Left ventricle myocardium inferior (tissue), 1 donor: ENCODE results near the gene GPR107. TPM values are rescaled to one million over a fixed set of nuclear protein-coding genes. Genes with fewer than 3 reads are reported as not detected.

ENCODE experiments used
- DNase-seq: peaks from one replicate; pipeline ENCODE4 v3.0.0-alpha.2; 2020
- H3K27ac ChIP-seq: fragments of 200-600 bp; replicated peaks from 2 replicates; pipeline ENCODE4 v1.8.0; 2021
- H3K27me3 ChIP-seq: fragments of 200-600 bp; 2 replicates; pipeline ENCODE4 v1.8.0; 2021; ENCODE audit warnings: low read depth
- H3K36me3 ChIP-seq: fragments of 200-600 bp; 2 replicates; pipeline ENCODE4 v1.8.0; 2021
- H3K4me1 ChIP-seq: fragments of 200-600 bp; 2 replicates; pipeline ENCODE4 v1.8.0; 2021
- H3K4me3 ChIP-seq: fragments of 200-600 bp; 2 replicates; pipeline ENCODE4 v1.8.0; 2021; ENCODE audit warnings: mild to moderate bottlenecking, moderate library complexity
- H3K9me3 ChIP-seq: fragments of 200-600 bp; replicated peaks from 2 replicates; pipeline ENCODE4 v1.8.0; 2021
- CTCF ChIP-seq: fragments of 200-600 bp; IDR thresholded peaks from 2 replicates; pipeline ENCODE4 v1.8.0; 2021; ENCODE audit warnings: antibody characterized with exemption, mild to moderate bottlenecking, borderline replicate concordance
- intact Hi-C: fragments of 100-400 bp; cut with micrococcal nuclease; formaldehyde crosslinking; loops from one replicate; pipeline ENCODE4 v1.11.0; 2022
- total RNA-seq: library from RNA; stranded (reverse); fragmentation: NEBNext Ultra II Directional; extraction: Animal tissue kit (Norgen Biotek cat#: 25700); gene quantifications from one replicate; pipeline ENCODE4 v1.2.1, GENCODE V29; 2021
- donor health status: DM: no; HTN: yes; CAD: no; lungs with severe emphysema.

The GPR107 gene
- total RNA-seq, 1 donor from 2014 or later: 23.3 TPM

DNA sequence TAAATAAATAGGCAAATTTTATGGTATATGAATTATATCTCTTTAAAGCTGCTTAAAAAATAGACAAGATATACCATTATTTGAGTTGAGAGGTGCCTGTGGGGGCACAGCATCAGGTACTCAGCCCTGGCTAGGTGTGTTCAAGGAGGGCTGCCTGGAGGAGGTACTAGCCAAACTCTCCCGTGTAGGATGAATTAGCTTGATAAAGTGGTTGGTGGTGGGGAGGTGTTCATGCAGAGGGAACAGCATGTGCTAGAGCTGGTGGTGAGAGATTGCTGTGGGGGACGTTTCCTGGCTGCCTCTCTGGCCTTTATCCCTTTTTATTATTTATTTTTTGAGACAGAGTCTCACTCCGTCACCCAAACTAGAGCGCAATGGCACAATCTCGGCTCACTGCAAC lies 95.3 kb downstream of the GPR107 start:
- DNase-seq: no peak
- intact Hi-C loops: no loop called here
- Histone ChIP-seq H3K27ac (no peak overlapping the region), H3K4me1 (peaks cover 14% of the 10 kb centered on the region), H3K36me3 (no peaks in the 10 kb centered on the region), H3K4me3 (no peak overlapping the region), H3K27me3 (peaks cover 31% of the 10 kb centered on the region), H3K9me3 (no peaks in the 10 kb centered on the region)
- no peak for TF ChIP-seq CTCF

DNA sequence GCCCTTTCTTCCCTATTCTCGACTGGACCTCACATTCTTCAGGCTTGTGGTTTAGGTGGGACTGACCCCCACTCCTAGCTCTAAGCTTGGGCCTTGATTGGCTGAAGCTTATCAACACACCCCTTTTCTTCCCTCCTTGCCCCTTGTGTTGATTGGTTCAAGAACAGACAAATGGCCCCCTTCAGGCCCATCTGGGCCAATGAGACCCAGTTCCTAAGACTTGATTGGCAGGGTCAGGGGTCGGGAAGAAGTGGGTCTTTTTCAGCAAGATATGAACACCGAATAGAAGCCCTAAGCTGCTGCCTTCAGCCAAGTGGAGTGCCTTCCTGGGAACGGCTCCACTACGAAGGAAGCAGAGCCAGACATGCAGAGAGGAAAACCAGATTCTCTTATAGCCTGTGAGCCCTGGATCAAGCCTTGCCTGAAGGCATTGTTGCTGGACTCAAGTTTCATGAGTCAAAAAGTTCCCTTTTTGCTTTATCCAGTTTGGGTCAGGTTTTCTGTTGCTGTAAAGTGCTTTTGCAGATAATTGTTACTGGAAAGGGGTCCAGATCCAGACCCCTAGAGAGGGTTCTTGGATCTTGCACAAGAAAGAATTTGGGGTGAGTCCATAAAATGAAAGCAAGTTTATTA lies 96.1 kb downstream of the GPR107 start:
- H3K27ac ChIP-seq: no peak overlapping the region
- intact Hi-C loops: no loop called here
- H3K36me3 ChIP-seq: no peaks in the 10 kb centered on the region
- no peak for DNase-seq
- no peak for TF ChIP-seq CTCF
- peaks cover 33% of the 10 kb centered on the region for H3K27me3 ChIP-seq
- no peak overlapping the region for H3K4me3 ChIP-seq
- peaks cover 7% of the 10 kb centered on the region for H3K4me1 ChIP-seq
- no peaks in the 10 kb centered on the region for H3K9me3 ChIP-seq

DNA sequence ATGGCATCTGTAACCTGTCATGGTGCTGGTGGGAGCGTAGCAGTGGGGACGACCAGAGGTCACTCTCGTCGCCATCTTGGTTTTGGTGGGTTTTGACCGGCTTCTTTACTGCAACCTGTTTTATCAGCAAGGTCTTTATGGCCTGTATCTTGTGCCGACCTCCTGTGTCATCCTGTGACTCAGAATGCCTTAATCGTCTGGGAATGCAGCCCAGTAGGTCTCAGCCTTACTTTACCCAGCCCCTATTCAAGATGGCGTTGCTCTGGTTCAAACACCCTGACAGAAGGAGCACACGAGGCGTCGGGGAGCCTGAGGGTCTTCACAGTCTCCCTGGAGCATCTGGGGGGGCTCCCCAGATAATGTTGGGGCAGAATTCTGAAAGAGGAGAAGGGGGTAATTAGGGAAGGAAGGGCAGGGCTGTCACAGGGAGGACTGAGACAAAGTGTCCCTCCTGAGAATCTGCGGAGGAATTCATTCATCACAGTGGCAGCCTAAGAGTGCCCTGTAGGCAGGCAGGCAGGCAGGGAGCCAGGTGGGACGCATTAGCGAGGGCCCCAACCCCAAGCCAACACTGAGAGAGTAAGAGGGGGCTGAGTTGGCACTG lies 97.2 kb downstream of the GPR107 start:
- intact Hi-C loops: no loop called here
- H3K27ac ChIP-seq: no peak overlapping the region

DNA sequence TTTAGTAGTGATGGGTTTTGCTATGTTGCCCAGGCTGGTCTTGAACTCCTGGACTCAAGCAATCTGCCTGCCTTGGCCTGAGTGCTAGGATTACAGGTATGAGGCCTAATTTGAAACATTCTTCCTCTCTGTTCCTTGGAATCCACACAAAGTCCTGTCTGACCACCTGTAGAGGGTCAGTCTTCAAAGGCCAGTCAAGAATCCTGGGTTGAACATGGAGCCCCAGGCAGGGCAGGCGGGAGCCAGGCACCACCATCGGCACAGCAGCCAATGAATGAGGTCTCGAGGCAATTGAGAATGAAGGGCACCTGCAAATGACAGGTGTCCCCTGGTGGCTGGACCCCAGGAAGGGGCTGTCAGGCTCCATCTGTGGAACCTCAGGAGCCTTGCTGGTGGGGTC lies 101.1 kb downstream of the GPR107 start:
- intact Hi-C loops: no loop called here
- TF ChIP-seq CTCF: no peak
- DNase-seq: no peak
- Histone ChIP-seq H3K36me3 (no peaks in the 10 kb centered on the region), H3K4me3 (no peak overlapping the region), H3K27me3 (peaks cover 4% of the 10 kb centered on the region), H3K27ac (no peak overlapping the region), H3K4me1 (no peaks in the 10 kb centered on the region), H3K9me3 (no peaks in the 10 kb centered on the region)

More for the DNA sequence above, 97.2 kb downstream of the GPR107 start:
- Histone ChIP-seq H3K27me3 (peaks cover 28% of the 10 kb centered on the region), H3K4me1 (no peaks in the 10 kb centered on the region), H3K36me3 (no peaks in the 10 kb centered on the region), H3K9me3 (no peaks in the 10 kb centered on the region), H3K4me3 (no peak overlapping the region)
- no peak for TF ChIP-seq CTCF
- no peak for DNase-seq

- no peak overlapping the region for H3K4me3 ChIP-seq
- peaks cover 4% of the 10 kb centered on the region for H3K27me3 ChIP-seq
- no peaks in the 10 kb centered on the region for H3K9me3 ChIP-seq
- no peaks in the 10 kb centered on the region for H3K36me3 ChIP-seq
- intact Hi-C loops: no loop called here
- TF ChIP-seq CTCF: no peak
- no peak overlapping the region for H3K27ac ChIP-seq
- no peak for DNase-seq
- H3K4me1 ChIP-seq: no peaks in the 10 kb centered on the region
These were observed 101.9 kb downstream of the GPR107 start for GRCh38 chr9:130155647-130156046.
